AG09309 (cell line): ENCODE results near the gene TFIP11.

Source experiments
- DNase-seq: peaks from one replicate; pipeline ENCODE4 v3.0.0-alpha.2; 2010; ENCODE audit warnings: low read depth
- H3K4me3 ChIP-seq: 2 replicates; pipeline ENCODE4 v1.5.1; 2011; ENCODE audit warnings: mild to moderate bottlenecking, low read depth, low read length, moderate library complexity; ENCODE audit not compliant: control insufficient read depth
- TF ChIP-seq, protein P1 (sequence below): IDR thresholded peaks from 2 replicates; pipeline ENCODE4 v1.5.1; 2011; ENCODE audit warnings: mild to moderate bottlenecking, low read depth, low read length, inconsistent platforms; ENCODE audit not compliant: insufficient read depth, control insufficient read depth; ENCODE audit errors: missing control alignments

The TFIP11 gene

GRCh38 chr22:26499188-26499703 is 13.0 kb downstream of the TFIP11 start:
- TF ChIP-seq, protein P1, sequence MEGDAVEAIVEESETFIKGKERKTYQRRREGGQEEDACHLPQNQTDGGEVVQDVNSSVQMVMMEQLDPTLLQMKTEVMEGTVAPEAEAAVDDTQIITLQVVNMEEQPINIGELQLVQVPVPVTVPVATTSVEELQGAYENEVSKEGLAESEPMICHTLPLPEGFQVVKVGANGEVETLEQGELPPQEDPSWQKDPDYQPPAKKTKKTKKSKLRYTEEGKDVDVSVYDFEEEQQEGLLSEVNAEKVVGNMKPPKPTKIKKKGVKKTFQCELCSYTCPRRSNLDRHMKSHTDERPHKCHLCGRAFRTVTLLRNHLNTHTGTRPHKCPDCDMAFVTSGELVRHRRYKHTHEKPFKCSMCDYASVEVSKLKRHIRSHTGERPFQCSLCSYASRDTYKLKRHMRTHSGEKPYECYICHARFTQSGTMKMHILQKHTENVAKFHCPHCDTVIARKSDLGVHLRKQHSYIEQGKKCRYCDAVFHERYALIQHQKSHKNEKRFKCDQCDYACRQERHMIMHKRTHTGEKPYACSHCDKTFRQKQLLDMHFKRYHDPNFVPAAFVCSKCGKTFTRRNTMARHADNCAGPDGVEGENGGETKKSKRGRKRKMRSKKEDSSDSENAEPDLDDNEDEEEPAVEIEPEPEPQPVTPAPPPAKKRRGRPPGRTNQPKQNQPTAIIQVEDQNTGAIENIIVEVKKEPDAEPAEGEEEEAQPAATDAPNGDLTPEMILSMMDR = no peak
- no peak overlapping the region for H3K4me3 ChIP-seq
- no peak for DNase-seq

GRCh38 chr22:26496456-26496855 is 15.8 kb downstream of the TFIP11 start:
- TF ChIP-seq, protein P1 = no peak
- no peak for DNase-seq
- no peak overlapping the region for H3K4me3 ChIP-seq

DNA sequence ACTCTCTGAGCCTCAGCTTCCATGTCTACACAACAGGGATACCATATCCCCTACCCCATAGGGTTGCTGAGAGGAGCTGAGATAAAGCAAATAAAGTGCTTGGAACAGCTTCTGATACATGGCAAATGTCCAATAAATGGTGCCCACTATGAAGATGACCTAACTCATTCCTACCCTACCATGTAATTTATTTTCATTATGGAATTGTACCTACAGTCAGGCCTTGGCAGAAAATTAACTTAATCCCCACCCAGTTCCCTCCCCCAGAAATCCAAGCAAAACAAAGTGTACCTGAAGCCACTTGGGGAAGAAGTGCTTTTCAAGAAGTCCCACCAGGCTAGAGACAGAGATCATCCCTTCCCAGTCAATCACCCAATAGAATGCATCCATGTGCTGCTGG is 17.8 kb downstream of the TFIP11 start:
- TF ChIP-seq, protein P1 = no peak
- H3K4me3 ChIP-seq = no peak overlapping the region
- DNase-seq = no peak

GRCh38 chr22:26492220-26492619 is 20.1 kb downstream of the TFIP11 start:
- H3K4me3 ChIP-seq = no peak overlapping the region
- DNase-seq = no peak
- TF ChIP-seq, protein P1 = no peak

DNA sequence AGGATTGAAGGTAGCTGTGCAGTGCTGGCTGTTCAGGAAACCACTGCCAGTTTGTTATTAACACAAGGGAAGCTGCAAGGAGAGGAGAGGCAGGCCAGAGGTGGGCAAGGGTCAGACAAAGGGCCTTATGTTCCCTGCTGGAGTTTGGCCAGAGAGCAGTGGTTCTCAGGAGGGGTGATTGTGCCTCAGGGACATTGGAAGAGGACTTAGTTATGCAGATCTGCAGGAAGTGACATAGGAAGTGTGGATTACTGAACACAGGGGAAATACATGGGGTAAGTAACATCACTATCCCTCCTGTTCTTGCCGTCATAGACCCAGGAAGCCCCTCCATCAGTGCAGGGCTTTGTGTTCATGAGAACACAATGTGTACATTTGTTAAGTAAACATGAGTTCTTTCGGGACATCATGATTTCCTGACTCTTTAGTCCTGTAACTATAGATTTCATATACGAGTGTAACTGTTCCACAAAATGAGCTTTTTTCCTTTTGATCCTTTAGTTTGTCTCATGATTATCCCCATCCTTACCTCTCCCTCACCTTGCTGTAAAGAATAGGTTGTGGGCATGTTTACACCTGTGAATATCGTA is 22.7 kb downstream of the TFIP11 start:
- no peak overlapping the region for H3K4me3 ChIP-seq
- TF ChIP-seq, protein P1 = no peak
- no peak for DNase-seq

GRCh38 chr22:26487996-26488395 is 24.3 kb downstream of the TFIP11 start:
- no peak overlapping the region for H3K4me3 ChIP-seq
- DNase-seq = no peak
- TF ChIP-seq, protein P1 = no peak
